HCT116 (cell line): Measurements from ENCODE around the gene FLNB. TPM values are rescaled to one million over a fixed set of nuclear protein-coding genes. Genes with fewer than 3 reads are reported as not detected.

ENCODE experiments used
- ATAC-seq: fragments of 200-7000 bp; cut with Tn5 transposase; 2 replicates; pipeline ENCODE4 v1.9.1; 2020; ENCODE audit warnings: mild to moderate bottlenecking, moderate library complexity
- BruUV-seq: library from RNA; stranded (reverse); fragments of 400-500 nt; replicated peaks from 2 replicates; lab custom pipeline; 2021; lab: Mats Ljungman, UMichigan
- CTCF ChIA-PET: fragments of 300-600 bp; sonication (Branson Sonifier 250); formaldehyde crosslinking; loops from one replicate; lab custom pipeline; 2021; ENCODE audit warnings: antibody characterized with exemption; lab: Charles Lee
- POLR2A ChIA-PET: fragments of 300-600, 350-600 bp; sonication (Branson Sonifier 250); formaldehyde crosslinking; loops from one replicate; lab custom pipeline; 2021; ENCODE audit warnings: antibody characterized with exemption; lab: Charles Lee
- RAD21 ChIA-PET, 2 experiments: fragments of 300-600 bp; sonication (Branson Sonifier 250); formaldehyde crosslinking; loops; one replicate each; lab custom pipeline; 2023; ENCODE audit warnings: low total read pairs in 2 of 2; ENCODE audit not compliant: uncharacterized antibody in 2 of 2, unreplicated experiment in 2 of 2, low non-redundant PET in 1 of 2; lab: Charles Lee
- DNase-seq: peaks from one replicate; pipeline ENCODE4 v3.0.0-alpha.2; 2010; ENCODE audit warnings: low read depth, low spot score
- H2AFZ ChIP-seq: fragments of 200-600 bp; shearing (Covaris generic), sonication (generic); 2 replicates; pipeline ENCODE4 v1.6.1; 2017; ENCODE audit warnings: low read depth, mixed run types, mixed read lengths, antibody characterized with exemption, low read length; ENCODE audit not compliant: poor library complexity, severe bottlenecking
- H3K27ac ChIP-seq: 2 replicates; pipeline ENCODE4 v1.5.1; 2012; ENCODE audit warnings: low read depth, low read length
- H3K27me3 ChIP-seq: fragments of 200-600 bp; sonication (generic); 2 replicates; pipeline ENCODE4 v1.6.1; 2016; ENCODE audit warnings: mixed run types, low read length, mixed read lengths; ENCODE audit not compliant: insufficient read depth
- H3K36me3 ChIP-seq, 2 experiments: fragments of 200-500 bp in 1 of 2; fragments of 200-600 bp in 1 of 2; sonication (Bioruptor generic) in 1 of 2; sonication (generic) in 1 of 2; 2 replicates each; pipeline versions ENCODE4 v1.5.1 to v1.6.1; 2014 to 2016; ENCODE audit warnings: low read length in 2 of 2, inconsistent platforms in 1 of 2, mixed read lengths in 1 of 2, mixed run types in 1 of 2; ENCODE audit not compliant: insufficient read depth in 2 of 2, control insufficient read depth in 1 of 2
- H3K4me1 ChIP-seq, 2 experiments: fragments of 200-600 bp in 1 of 2; sonication (generic) in 1 of 2; 2 replicates each; pipeline versions ENCODE4 v1.5.1 to v1.6.1; 2012 to 2017; ENCODE audit warnings: low read length in 2 of 2, inconsistent platforms in 1 of 2, mild to moderate bottlenecking in 1 of 2, mixed read lengths in 1 of 2, mixed run types in 1 of 2, moderate library complexity in 1 of 2; ENCODE audit not compliant: insufficient read depth in 2 of 2, control insufficient read depth in 1 of 2
- H3K4me2 ChIP-seq: fragments of 200-600 bp; sonication (generic); 2 replicates; pipeline ENCODE4 v1.6.1; 2017; ENCODE audit warnings: mixed run types, low read length, mixed read lengths
- H3K4me3 ChIP-seq, 2 experiments: fragments of 200-600 bp in 1 of 2; sonication (generic) in 1 of 2; replicated peaks in 1 of 2; 2 replicates each; pipeline ENCODE4 v1.5.1; 2011 to 2016; ENCODE audit warnings: low read length in 2 of 2, control low read depth in 1 of 2, low read depth in 1 of 2, mild to moderate bottlenecking in 1 of 2, mixed read lengths in 1 of 2, mixed run types in 1 of 2
- H3K79me2 ChIP-seq: fragments of 200-600 bp; sonication (generic); 2 replicates; pipeline ENCODE4 v1.6.1; 2017; ENCODE audit warnings: mild to moderate bottlenecking, mixed run types, low read length, moderate library complexity, mixed read lengths; ENCODE audit not compliant: insufficient read depth
- H3K9ac ChIP-seq: fragments of 200-600 bp; sonication (generic); 2 replicates; pipeline ENCODE4 v1.6.1; 2016; ENCODE audit warnings: low read length, mixed read lengths
- H3K9me2 ChIP-seq: fragments of 200-600 bp; sonication (generic), shearing (Covaris generic); 2 replicates; pipeline ENCODE4 v1.6.1; 2017; ENCODE audit warnings: mixed run types, mild to moderate bottlenecking, moderate library complexity; ENCODE audit not compliant: insufficient read depth
- H3K9me3 ChIP-seq, 2 experiments: fragments of 200-500 bp in 1 of 2; fragments of 200-600 bp in 1 of 2; sonication (Bioruptor generic) in 1 of 2; sonication (generic) in 1 of 2; 2 replicates each; pipeline ENCODE4 v1.6.1; 2014 to 2017; ENCODE audit warnings: low read length in 2 of 2, mixed read lengths in 2 of 2, inconsistent platforms in 1 of 2, low read depth in 1 of 2, mild to moderate bottlenecking in 1 of 2, mixed run types in 1 of 2, moderate library complexity in 1 of 2; ENCODE audit not compliant: control insufficient read depth in 1 of 2, insufficient read depth in 1 of 2
- H4K20me1 ChIP-seq: fragments of 200-600 bp; sonication (generic), shearing (Covaris generic); 2 replicates; pipeline ENCODE4 v1.6.1; 2017; ENCODE audit warnings: mixed run types, mild to moderate bottlenecking, moderate library complexity; ENCODE audit not compliant: insufficient read depth
- CBX3 ChIP-seq: IDR thresholded peaks from 2 replicates; pipeline ENCODE4 v1.6.1; 2012; ENCODE audit warnings: low read depth
- EGR1 ChIP-seq: IDR thresholded peaks from 2 replicates; pipeline ENCODE4 v1.6.1; 2012; ENCODE audit warnings: low read depth
- EZH2 ChIP-seq: fragments of 200-600 bp; sonication (generic); IDR thresholded peaks from 2 replicates; pipeline ENCODE4 v1.6.1; 2017; ENCODE audit warnings: antibody characterized with exemption, mixed run types
- EZH2phosphoT487 ChIP-seq: fragments of 200-600 bp; IDR thresholded peaks from 2 replicates; pipeline ENCODE4 v1.6.1; 2018; ENCODE audit warnings: antibody characterized with exemption, borderline replicate concordance
- JUND ChIP-seq: IDR thresholded peaks from 2 replicates; pipeline ENCODE4 v1.6.1; 2012
- POLR2A ChIP-seq: IDR thresholded peaks from 2 replicates; pipeline ENCODE4 v1.7.0; 2011; ENCODE audit warnings: borderline replicate concordance; ENCODE audit not compliant: insufficient read depth, insufficient read length; ENCODE audit errors: extremely low read depth
- POLR2AphosphoS5 ChIP-seq: IDR thresholded peaks from 2 replicates; pipeline ENCODE4 v1.6.1; 2011; ENCODE audit warnings: mild to moderate bottlenecking, low read depth, low read length, moderate library complexity
- RAD21 ChIP-seq: IDR thresholded peaks from 2 replicates; pipeline ENCODE4 v1.6.1; 2012; ENCODE audit warnings: low read depth, mild to moderate bottlenecking
- REST ChIP-seq: IDR thresholded peaks from 2 replicates; pipeline ENCODE4 v1.6.1; 2012; ENCODE audit warnings: low read depth
- SIN3A ChIP-seq: IDR thresholded peaks from 2 replicates; pipeline ENCODE4 v1.6.1; 2012; ENCODE audit warnings: low read depth
- ZFX ChIP-seq: fragments of 450-650 bp; IDR thresholded peaks from 2 replicates; pipeline ENCODE4 v1.6.1; 2017
- ZNF274 ChIP-seq: fragments of 200-500 bp; sonication (Bioruptor generic); IDR thresholded peaks from 2 replicates; pipeline ENCODE4 v1.6.1; 2014; ENCODE audit warnings: mild to moderate bottlenecking, low read depth, low read length, inconsistent platforms
- intact Hi-C: fragments of 100-400 bp; cut with micrococcal nuclease; formaldehyde crosslinking; loops from 2 replicates; pipeline ENCODE4 v1.10.0; 2022
- total RNA-seq: library from RNA; stranded (reverse); gene quantifications from one replicate; pipeline ENCODE4 v1.2.1, GENCODE V29; 2021; ENCODE audit not compliant: unreplicated experiment
- TF ChIP-seq, protein P1 (sequence below): IDR thresholded peaks from 2 replicates; pipeline ENCODE4 v1.6.1; 2012

The FLNB gene
- total RNA-seq, 1 experiment from 2014 or later = 116 TPM

DNA sequence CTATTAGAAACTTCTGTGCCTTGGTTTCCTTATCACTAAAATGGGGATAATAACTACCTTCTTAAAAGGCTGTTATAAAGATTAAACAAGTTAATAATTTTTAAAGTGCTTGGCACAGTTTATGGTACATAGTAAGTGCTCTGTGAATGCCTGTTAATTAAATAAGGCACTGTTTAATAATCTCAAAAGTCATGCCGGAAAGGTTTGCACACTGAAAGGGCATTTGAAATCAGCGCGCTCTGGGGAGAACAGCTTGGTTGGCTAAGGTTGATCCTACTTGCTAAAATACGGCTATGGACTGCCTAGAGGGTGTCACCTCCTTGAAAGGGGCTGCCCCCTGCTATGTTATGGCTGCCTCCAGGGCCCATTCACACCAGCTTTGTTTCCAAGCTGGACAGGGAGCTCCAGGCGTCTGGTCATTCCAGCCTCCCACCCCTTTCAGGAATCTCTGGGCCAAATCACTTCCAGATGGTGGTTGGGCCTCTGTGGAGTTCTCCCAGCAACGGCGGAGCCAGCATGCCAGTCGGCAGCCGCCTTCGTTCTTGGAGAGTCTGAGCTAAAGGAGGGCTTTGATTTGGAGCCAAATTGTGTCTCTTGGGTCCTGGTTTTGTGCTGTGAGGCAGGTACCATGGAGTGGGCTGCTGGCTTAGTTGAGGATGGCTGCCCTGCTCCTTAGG is 5.9 kb downstream of the FLNB start:
- POLR2A ChIA-PET = interaction anchor here (1.1 kb wide), 1 partner anchor 35 kb away, joined by 3 read pairs; no protein-coding TSS in a partner anchor
- no peak overlapping the region for H3K4me3 ChIP-seq
- H3K4me1 ChIP-seq = peaks cover 28 to 43% of the 10 kb centered on the region in 2 experiments
- no peak overlapping the region for H3K4me2 ChIP-seq
- no peaks in the 10 kb centered on the region for H3K9me2 ChIP-seq
- CTCF ChIA-PET = no interaction called here
- H3K27ac ChIP-seq = no peak overlapping the region
- DNase-seq (no peak), ATAC-seq (no peak)
- H3K36me3 ChIP-seq = no peaks in the 10 kb centered on the region
- no peaks in the 10 kb centered on the region for H3K27me3 ChIP-seq
- RAD21 ChIA-PET = no interaction called here
- intact Hi-C loops = no loop called here
- no peaks in the 10 kb centered on the region for H3K9me3 ChIP-seq
- H4K20me1 ChIP-seq = no peaks in the 10 kb centered on the region; the same call in 1 of the 2 replicates
- no peak overlapping the region for H2AFZ ChIP-seq
- H3K79me2 ChIP-seq = peaks cover 92% of the 10 kb centered on the region
- TF ChIP-seq SIN3A = no peak
- TF ChIP-seq EGR1 = no peak
- TF ChIP-seq, protein P1, sequence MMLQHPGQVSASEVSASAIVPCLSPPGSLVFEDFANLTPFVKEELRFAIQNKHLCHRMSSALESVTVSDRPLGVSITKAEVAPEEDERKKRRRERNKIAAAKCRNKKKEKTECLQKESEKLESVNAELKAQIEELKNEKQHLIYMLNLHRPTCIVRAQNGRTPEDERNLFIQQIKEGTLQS = no peak
- no peak for TF ChIP-seq ZNF274
- TF ChIP-seq POLR2AphosphoS5 = no peak
- TF ChIP-seq RAD21 = no peak
- no peak for TF ChIP-seq JUND
- no peak for TF ChIP-seq CBX3
- no peak for TF ChIP-seq ZFX
- no peak for TF ChIP-seq EZH2phosphoT487
- no peak for TF ChIP-seq POLR2A
- TF ChIP-seq REST = no peak
- no peak for TF ChIP-seq EZH2
- no TSS peak for BruUV-seq
- H3K9ac ChIP-seq = no peak overlapping the region
